Stomach (tissue), 4 donors: ENCODE measurements around the gene EGLN2.

ENCODE experiments used
- EP300 ChIP-seq: sonication (generic); formaldehyde crosslinking; IDR thresholded peaks from one replicate; pipeline ENCODE4 v1.6.1; 2017; ENCODE audit warnings: antibody characterized with exemption
- POLR2A ChIP-seq, 4 donors: fragments of 450-650 bp; IDR thresholded peaks; one replicate each; pipeline ENCODE4 v1.6.1; 2016; ENCODE audit warnings: antibody characterized with exemption in 4 of 4, control low read depth in 2 of 4, mild to moderate bottlenecking in 1 of 4, moderate library complexity in 1 of 4
- POLR2AphosphoS5 ChIP-seq, 3 donors: sonication (generic); formaldehyde crosslinking; IDR thresholded peaks; one replicate each; pipeline ENCODE4 v1.6.1; 2016; ENCODE audit warnings: antibody characterized with exemption in 3 of 3
- TF ChIP-seq, protein P1 (sequence below), 7 experiments: fragments of 450-650 bp in 4 of 7; fragments of 200-600 bp in 3 of 7; sonication (generic) in 3 of 7; IDR thresholded peaks; one replicate each; pipeline ENCODE4 v1.5.1; 2016 to 2019; ENCODE audit warnings: antibody characterized with exemption in 7 of 7, control low read depth in 2 of 7, mild to moderate bottlenecking in 1 of 7

DNA sequence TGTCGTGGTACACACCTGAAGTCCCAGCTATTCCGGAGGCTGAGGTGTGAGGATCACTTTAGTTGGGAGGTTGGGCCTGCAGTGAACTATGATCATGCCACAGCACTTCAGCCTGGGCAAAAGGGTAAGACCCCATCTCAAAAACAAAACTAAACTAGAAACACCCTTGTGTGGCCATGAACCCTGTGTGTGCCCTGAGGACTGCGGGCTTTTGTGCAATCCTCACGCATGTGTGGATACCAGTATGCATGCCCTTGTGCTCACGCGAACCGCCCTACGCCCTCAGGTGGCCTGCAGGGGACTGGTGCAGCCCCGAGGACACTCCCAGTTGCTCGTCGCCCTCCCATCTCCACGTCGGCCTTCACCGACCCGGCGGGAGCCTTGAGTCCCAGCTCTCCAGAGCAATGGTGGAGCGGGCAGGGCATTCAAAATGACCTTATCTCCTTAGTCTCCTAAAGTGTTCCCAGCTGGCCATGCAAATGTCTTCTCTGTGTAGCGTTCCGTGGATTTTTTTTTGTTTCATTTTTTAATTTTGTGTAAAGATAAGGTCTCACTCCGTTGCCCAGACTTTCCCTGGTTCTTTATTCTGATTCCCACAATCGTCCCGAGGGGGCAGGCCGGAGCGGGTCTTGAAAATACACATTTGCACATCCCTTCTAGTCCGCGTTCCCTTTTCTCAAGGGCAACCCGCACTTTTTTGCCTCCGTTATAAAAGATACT lies 868 bp upstream of the EGLN2 start:
- TF ChIP-seq, protein P1, sequence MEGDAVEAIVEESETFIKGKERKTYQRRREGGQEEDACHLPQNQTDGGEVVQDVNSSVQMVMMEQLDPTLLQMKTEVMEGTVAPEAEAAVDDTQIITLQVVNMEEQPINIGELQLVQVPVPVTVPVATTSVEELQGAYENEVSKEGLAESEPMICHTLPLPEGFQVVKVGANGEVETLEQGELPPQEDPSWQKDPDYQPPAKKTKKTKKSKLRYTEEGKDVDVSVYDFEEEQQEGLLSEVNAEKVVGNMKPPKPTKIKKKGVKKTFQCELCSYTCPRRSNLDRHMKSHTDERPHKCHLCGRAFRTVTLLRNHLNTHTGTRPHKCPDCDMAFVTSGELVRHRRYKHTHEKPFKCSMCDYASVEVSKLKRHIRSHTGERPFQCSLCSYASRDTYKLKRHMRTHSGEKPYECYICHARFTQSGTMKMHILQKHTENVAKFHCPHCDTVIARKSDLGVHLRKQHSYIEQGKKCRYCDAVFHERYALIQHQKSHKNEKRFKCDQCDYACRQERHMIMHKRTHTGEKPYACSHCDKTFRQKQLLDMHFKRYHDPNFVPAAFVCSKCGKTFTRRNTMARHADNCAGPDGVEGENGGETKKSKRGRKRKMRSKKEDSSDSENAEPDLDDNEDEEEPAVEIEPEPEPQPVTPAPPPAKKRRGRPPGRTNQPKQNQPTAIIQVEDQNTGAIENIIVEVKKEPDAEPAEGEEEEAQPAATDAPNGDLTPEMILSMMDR (IDR thresholded peaks at IDR 0.05): peak in 5 of 7 experiments; percentile 7 to 48 (median 27)
- no peak for TF ChIP-seq POLR2A (IDR thresholded peaks at IDR 0.05)
- peak in 2 of 3 donors; percentile 15 for TF ChIP-seq POLR2AphosphoS5 (IDR thresholded peaks at IDR 0.05)
- no peak for TF ChIP-seq EP300
